HEK293T (cell line): ENCODE results near the gene TEKT2.

ENCODE experiments used
- ARNT ChIP-seq: fragments of 450-650 bp; IDR thresholded peaks from 2 replicates; pipeline ENCODE4 v1.6.1; 2017; ENCODE audit warnings: mild to moderate bottlenecking
- BHLHE40 ChIP-seq: fragments of 450-650 bp; IDR thresholded peaks from 2 replicates; pipeline ENCODE4 v1.6.1; 2016; ENCODE audit warnings: mild to moderate bottlenecking, moderate library complexity, borderline replicate concordance
- FOXA1 ChIP-seq: fragments of 450-650 bp; IDR thresholded peaks from 2 replicates; pipeline ENCODE4 v1.6.1; 2016; ENCODE audit warnings: mild to moderate bottlenecking
- FOXM1 ChIP-seq: fragments of 450-650 bp; IDR thresholded peaks from 2 replicates; pipeline ENCODE4 v1.6.1; 2017; ENCODE audit warnings: mild to moderate bottlenecking, borderline replicate concordance
- L3MBTL2 ChIP-seq: fragments of 450-650 bp; conservative IDR thresholded peaks from 2 replicates; pipeline ENCODE4 v1.6.1; 2016; ENCODE audit warnings: mild to moderate bottlenecking
- NFRKB ChIP-seq: fragments of 450-650 bp; IDR thresholded peaks from 2 replicates; pipeline ENCODE4 v1.6.1; 2016; ENCODE audit warnings: mild to moderate bottlenecking, moderate library complexity
- SP1 ChIP-seq: fragments of 450-650 bp; IDR thresholded peaks from 2 replicates; pipeline ENCODE4 v1.6.1; 2017
- SUZ12 ChIP-seq: fragments of 450-650 bp; IDR thresholded peaks from 2 replicates; pipeline ENCODE4 v1.6.1; 2016; ENCODE audit warnings: mild to moderate bottlenecking
- TARDBP ChIP-seq: fragments of 450-650 bp; IDR thresholded peaks from 2 replicates; pipeline ENCODE4 v1.6.1; 2016
- ZNF384 ChIP-seq: fragments of 450-650 bp; IDR thresholded peaks from 2 replicates; pipeline ENCODE4 v1.6.1; 2016
- TF ChIP-seq, protein P1 (sequence below): fragments of 450-650 bp; IDR thresholded peaks from 2 replicates; pipeline ENCODE4 v1.6.1; 2016

GRCh38 chr1:36122062-36123030, 38.5 kb downstream of the TEKT2 start:
- TF ChIP-seq BHLHE40 (no peak), L3MBTL2 (no peak), NFRKB (no peak), ZNF384 (no peak), FOXA1 (no peak), FOXM1 (no peak), SUZ12 (no peak), SP1 (no peak), ARNT (no peak), TARDBP (no peak)
- TF ChIP-seq, protein P1, sequence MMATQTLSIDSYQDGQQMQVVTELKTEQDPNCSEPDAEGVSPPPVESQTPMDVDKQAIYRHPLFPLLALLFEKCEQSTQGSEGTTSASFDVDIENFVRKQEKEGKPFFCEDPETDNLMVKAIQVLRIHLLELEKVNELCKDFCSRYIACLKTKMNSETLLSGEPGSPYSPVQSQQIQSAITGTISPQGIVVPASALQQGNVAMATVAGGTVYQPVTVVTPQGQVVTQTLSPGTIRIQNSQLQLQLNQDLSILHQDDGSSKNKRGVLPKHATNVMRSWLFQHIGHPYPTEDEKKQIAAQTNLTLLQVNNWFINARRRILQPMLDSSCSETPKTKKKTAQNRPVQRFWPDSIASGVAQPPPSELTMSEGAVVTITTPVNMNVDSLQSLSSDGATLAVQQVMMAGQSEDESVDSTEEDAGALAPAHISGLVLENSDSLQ: no peak
